PC-9 (cell line): Measurements from ENCODE around the gene DOCK9. TPM values are rescaled to one million over a fixed set of nuclear protein-coding genes. Genes with fewer than 3 reads are reported as not detected.

ENCODE experiments used
- BruUV-seq: library from RNA; stranded (reverse); fragments of 400-500 nt; replicated peaks from 2 replicates; lab custom pipeline; 2021; lab: Mats Ljungman, UMichigan
- CTCF ChIA-PET: fragments of 300-600 bp; sonication (Branson Sonifier 250); formaldehyde crosslinking; loops from one replicate; lab custom pipeline; 2022; ENCODE audit warnings: antibody characterized with exemption; lab: Charles Lee
- POLR2A ChIA-PET: fragments of 300-600 bp; sonication (Branson Sonifier 250); formaldehyde crosslinking; loops from one replicate; lab custom pipeline; 2022; ENCODE audit warnings: antibody characterized with exemption; ENCODE audit not compliant: unreplicated experiment; lab: Charles Lee
- DNase-seq, 2 experiments: peaks; one replicate each; pipeline versions ENCODE4 v3.0.0 to v3.0.0-alpha.2; 2015 to 2022; ENCODE audit warnings: mixed read lengths in 1 of 2
- H2AFZ ChIP-seq: fragments of 200-600 bp; sonication (generic); 2 replicates; pipeline ENCODE4 v1.8.1; 2017; ENCODE audit warnings: antibody characterized with exemption
- H3F3A ChIP-seq: fragments of 200-600 bp; sonication (generic); 2 replicates; pipeline ENCODE4 v1.8.1; 2017; ENCODE audit warnings: antibody characterized with exemption, mild to moderate bottlenecking, low read depth; ENCODE audit not compliant: insufficient read depth
- H3K27ac ChIP-seq: fragments of 200-600 bp; sonication (generic); 2 replicates; pipeline ENCODE4 v1.6.1; 2016; ENCODE audit warnings: mixed run types
- H3K27me3 ChIP-seq: fragments of 200-600 bp; sonication (generic); 2 replicates; pipeline ENCODE4 v1.6.1; 2016; ENCODE audit warnings: low read depth, mixed run types; ENCODE audit not compliant: insufficient read depth
- H3K36me3 ChIP-seq: fragments of 200-600 bp; sonication (generic); 2 replicates; pipeline ENCODE4 v1.6.1; 2016; ENCODE audit warnings: low read depth, mixed run types
- H3K4me1 ChIP-seq: fragments of 200-600 bp; sonication (generic); replicated peaks from 2 replicates; pipeline ENCODE4 v1.6.1; 2016; ENCODE audit warnings: mixed run types; ENCODE audit not compliant: insufficient read depth
- H3K4me2 ChIP-seq: fragments of 200-600 bp; sonication (generic); 2 replicates; pipeline ENCODE4 v1.6.1; 2017; ENCODE audit warnings: mixed run types
- H3K4me3 ChIP-seq: fragments of 200-600 bp; sonication (generic); 2 replicates; pipeline ENCODE4 v1.6.1; 2016; ENCODE audit warnings: mixed run types
- H3K79me2 ChIP-seq: fragments of 200-600 bp; sonication (generic); 2 replicates; pipeline ENCODE4 v1.6.1; 2017; ENCODE audit warnings: low read depth, mixed run types
- H3K9me2 ChIP-seq: fragments of 200-600 bp; sonication (generic); 2 replicates; pipeline ENCODE4 v1.8.1; 2017; ENCODE audit warnings: mild to moderate bottlenecking; ENCODE audit not compliant: insufficient read depth
- H3K9me3 ChIP-seq: fragments of 200-600 bp; sonication (generic); 2 replicates; pipeline ENCODE4 v1.8.1; 2016; ENCODE audit warnings: low read depth; ENCODE audit not compliant: insufficient read depth
- H4K20me1 ChIP-seq: fragments of 200-600 bp; sonication (generic); 2 replicates; pipeline ENCODE4 v1.8.1; 2017; ENCODE audit not compliant: insufficient read depth
- CTCF ChIP-seq: fragments of 200-600 bp; sonication (generic); conservative IDR thresholded peaks from 2 replicates; pipeline ENCODE4 v1.6.1; 2017; ENCODE audit warnings: mixed run types, antibody characterized with exemption, mild to moderate bottlenecking, moderate library complexity
- EZH2 ChIP-seq: fragments of 200-600 bp; sonication (generic); IDR thresholded peaks from 2 replicates; pipeline ENCODE4 v1.8.0; 2017; ENCODE audit warnings: antibody characterized with exemption, low read depth
- intact Hi-C: fragments of 100-400 bp; cut with micrococcal nuclease; formaldehyde crosslinking; loops from one replicate; pipeline ENCODE4 v1.10.0; 2022; ENCODE audit not compliant: unreplicated experiment
- total RNA-seq: library from RNA; stranded (reverse); gene quantifications from 2 replicates; pipeline ENCODE4 v1.2.3, GENCODE V29; 2021

DOCK9 gene
- total RNA-seq, 1 experiment from 2014 or later, result 69.5 TPM

GRCh38 chr13:98984983-98985382, 7.1 kb upstream of the DOCK9 start:
- Histone ChIP-seq H3K27me3 (no peaks in the 10 kb centered on the region), H3K4me2 (no peak overlapping the region), H4K20me1 (no peaks in the 10 kb centered on the region), H3F3A (peaks cover 15% of the 10 kb centered on the region), H3K27ac (no peak overlapping the region), H3K36me3 (no peaks in the 10 kb centered on the region; the same call in 1 of the 2 replicates), H3K79me2 (peaks cover 34% of the 10 kb centered on the region), H2AFZ (no peak overlapping the region), H3K4me1 (peaks cover 13% of the 10 kb centered on the region), H3K9me3 (no peaks in the 10 kb centered on the region), H3K4me3 (no peak overlapping the region), H3K9me2 (no peaks in the 10 kb centered on the region)
- intact Hi-C loops, result no loop called here
- TF ChIP-seq CTCF (no peak), EZH2 (no peak)
- no peak for DNase-seq
- BruUV-seq, result no TSS peak
- POLR2A ChIA-PET, result no interaction called here
- CTCF ChIA-PET, result interaction anchor here (0.6 kb wide), 1 partner anchor 95 kb away, joined by 7 read pairs; no protein-coding TSS in a partner anchor

DNA sequence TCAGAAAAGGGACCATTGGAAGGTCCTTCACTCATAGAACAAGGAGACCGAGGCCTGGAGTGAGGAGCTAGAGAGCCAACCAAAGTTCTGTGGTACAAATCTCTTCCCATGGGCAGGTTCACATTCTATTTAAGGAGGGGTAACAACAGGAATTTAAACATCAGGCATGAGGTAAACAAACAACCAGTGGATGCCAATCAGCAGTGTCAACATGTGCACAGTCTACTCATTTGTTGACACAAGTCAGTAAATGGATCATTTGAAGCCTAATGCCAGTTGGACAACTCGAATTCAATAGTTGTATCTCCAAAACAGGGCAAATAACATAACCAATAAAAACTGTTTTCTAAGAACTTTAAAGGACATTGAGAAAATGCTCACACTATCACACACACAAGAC, 6.3 kb upstream of the DOCK9 start:
- H3K4me3 ChIP-seq, result no peak overlapping the region
- H3K4me2 ChIP-seq, result peak overlapping the region; percentile 43
- BruUV-seq, result no TSS peak
- no peaks in the 10 kb centered on the region for H3K36me3 ChIP-seq
- POLR2A ChIA-PET, result no interaction called here
- peaks cover 13% of the 10 kb centered on the region for H3K4me1 ChIP-seq
- H3K79me2 ChIP-seq, result peaks cover 30% of the 10 kb centered on the region
- no peak for TF ChIP-seq CTCF
- no peak for TF ChIP-seq EZH2
- H3K27ac ChIP-seq, result peak overlapping the region; percentile 39
- CTCF ChIA-PET, result no interaction called here
- H3K9me3 ChIP-seq, result no peaks in the 10 kb centered on the region
- H3F3A ChIP-seq, result peaks cover 15% of the 10 kb centered on the region
- H2AFZ ChIP-seq, result no peak overlapping the region
- no peaks in the 10 kb centered on the region for H3K9me2 ChIP-seq
- H4K20me1 ChIP-seq, result no peaks in the 10 kb centered on the region
- peak in 1 of 2 experiments; percentile 91 for DNase-seq
- H3K27me3 ChIP-seq, result no peaks in the 10 kb centered on the region
- intact Hi-C loops, result no loop called here

DNA sequence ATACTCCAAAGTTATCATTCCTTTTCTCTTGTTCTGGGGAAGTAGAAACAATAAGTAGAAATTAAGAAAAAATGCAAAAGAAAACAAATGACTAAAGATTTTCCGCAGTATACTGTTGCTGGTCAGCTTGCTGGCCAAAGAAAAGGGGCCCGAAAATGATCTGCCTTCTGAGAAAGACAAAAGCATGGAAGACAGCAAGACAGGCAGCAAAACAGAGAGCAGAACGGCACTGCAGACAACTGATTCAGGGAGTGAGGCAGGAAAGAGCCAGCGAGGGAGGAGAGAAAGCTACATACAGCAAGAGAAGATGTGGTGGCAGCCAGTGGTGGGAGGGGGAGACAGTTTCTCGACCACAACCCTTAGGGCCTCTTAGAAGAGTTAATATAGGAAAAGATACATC, 5.3 kb upstream of the DOCK9 start:
- Histone ChIP-seq H3K79me2 (peaks cover 22% of the 10 kb centered on the region), H3K27me3 (no peaks in the 10 kb centered on the region), H3K36me3 (no peaks in the 10 kb centered on the region), H3K9me2 (no peaks in the 10 kb centered on the region), H3F3A (peaks cover 18% of the 10 kb centered on the region), H3K4me1 (peaks cover 21% of the 10 kb centered on the region), H3K9me3 (no peaks in the 10 kb centered on the region), H3K4me2 (no peak overlapping the region), H3K4me3 (no peak overlapping the region), H4K20me1 (no peaks in the 10 kb centered on the region), H3K27ac (no peak overlapping the region), H2AFZ (no peak overlapping the region)
- intact Hi-C loops, result no loop called here
- no TSS peak for BruUV-seq
- ChIA-PET POLR2A (interaction anchor here (0.6 kb wide), 1 partner anchor 45 kb away, joined by 7 read pairs; no protein-coding TSS in a partner anchor), CTCF (no interaction called here)
- TF ChIP-seq CTCF (no peak), EZH2 (no peak)
- no peak for DNase-seq
